Measurements from ENCODE around the gene KIF26B.

Gene KIF26B

GRCh38 chr1:245172829-245173228 is 18.0 kb downstream of the KIF26B start:
- no peak for DNase-seq (ENCODE audit: low spot score)

- peak; percentile 12 for DNase-seq (ENCODE audit: low spot score)
These were observed 18.8 kb downstream of the KIF26B start for GRCh38 chr1:245173446-245174211.

- peak; percentile 87 for DNase-seq (ENCODE audit: low spot score)
These were observed 22.5 kb downstream of the KIF26B start for GRCh38 chr1:245177071-245177900.

- DNase-seq (ENCODE audit: low spot score): no peak
These were observed 24.9 kb downstream of the KIF26B start for GRCh38 chr1:245179706-245180105.

GRCh38 chr1:245180496-245181157 is 25.8 kb downstream of the KIF26B start:
- no peak for DNase-seq (ENCODE audit: low spot score)

GRCh38 chr1:245181158-245181517 is 26.4 kb downstream of the KIF26B start:
- DNase-seq (ENCODE audit: low spot score): no peak

- no peak for DNase-seq (ENCODE audit: low spot score)
These were observed 27.2 kb downstream of the KIF26B start for GRCh38 chr1:245182028-245182427.

- DNase-seq (ENCODE audit: low spot score): no peak
These were observed 28.6 kb downstream of the KIF26B start for GRCh38 chr1:245183429-245183828.

- no peak for DNase-seq (ENCODE audit: low spot score)
These were observed 30.0 kb downstream of the KIF26B start for GRCh38 chr1:245184779-245185178.

- DNase-seq (ENCODE audit: low spot score): no peak
These were observed 33.6 kb downstream of the KIF26B start for GRCh38 chr1:245188403-245188802.

- no peak for DNase-seq (ENCODE audit: low spot score)
These were observed 40.6 kb downstream of the KIF26B start for GRCh38 chr1:245195398-245195797.

GRCh38 chr1:245197121-245197520 is 42.3 kb downstream of the KIF26B start:
- DNase-seq (ENCODE audit: low spot score): no peak

GRCh38 chr1:245197911-245198379 is 43.2 kb downstream of the KIF26B start:
- DNase-seq (ENCODE audit: low spot score): no peak

GRCh38 chr1:245198748-245199516 is 44.1 kb downstream of the KIF26B start:
- DNase-seq (ENCODE audit: low spot score): no peak

GRCh38 chr1:245200146-245200545 is 45.4 kb downstream of the KIF26B start:
- DNase-seq (ENCODE audit: low spot score): no peak

GRCh38 chr1:245201201-245201600 is 46.4 kb downstream of the KIF26B start:
- DNase-seq (ENCODE audit: low spot score): no peak

- no peak for DNase-seq (ENCODE audit: low spot score)
These were observed 47.0 kb downstream of the KIF26B start for GRCh38 chr1:245201827-245202226.

- no peak for DNase-seq (ENCODE audit: low spot score)
These were observed 50.6 kb downstream of the KIF26B start for GRCh38 chr1:245205396-245205795.

- DNase-seq (ENCODE audit: low spot score): no peak
These were observed 51.1 kb downstream of the KIF26B start for GRCh38 chr1:245205864-245206263.

GRCh38 chr1:245207056-245207638 is 52.4 kb downstream of the KIF26B start:
- no peak for DNase-seq (ENCODE audit: low spot score)

- no peak for DNase-seq (ENCODE audit: low spot score)
These were observed 53.0 kb downstream of the KIF26B start for GRCh38 chr1:245207801-245208200.
